ENCODE measurements around the gene COPG1.

Gene COPG1

GRCh38 chr3:129268396-129268795, 19.0 kb downstream of the COPG1 start:
- ChIA-PET POLR2A (no interaction called here), CTCF (no interaction called here)
- TF ChIP-seq L3MBTL2 (conservative IDR thresholded peaks at IDR 0.05), result no peak
- no peak for TF ChIP-seq ZNF384 (IDR thresholded peaks at IDR 0.05)
- TF ChIP-seq BHLHE40 (IDR thresholded peaks at IDR 0.05; ENCODE audit: borderline replicate concordance), result no peak
- no peak for TF ChIP-seq FOXM1 (IDR thresholded peaks at IDR 0.05; ENCODE audit: borderline replicate concordance)
- TF ChIP-seq HDGF (IDR thresholded peaks at IDR 0.05; ENCODE audit: borderline replicate concordance), result no peak
- no peak for TF ChIP-seq TARDBP (IDR thresholded peaks at IDR 0.05)
- no peak for TF ChIP-seq LEF1 (IDR thresholded peaks at IDR 0.05; ENCODE audit: borderline replicate concordance)
- no peak for TF ChIP-seq SUZ12 (IDR thresholded peaks at IDR 0.05)
- TF ChIP-seq, protein P1, sequence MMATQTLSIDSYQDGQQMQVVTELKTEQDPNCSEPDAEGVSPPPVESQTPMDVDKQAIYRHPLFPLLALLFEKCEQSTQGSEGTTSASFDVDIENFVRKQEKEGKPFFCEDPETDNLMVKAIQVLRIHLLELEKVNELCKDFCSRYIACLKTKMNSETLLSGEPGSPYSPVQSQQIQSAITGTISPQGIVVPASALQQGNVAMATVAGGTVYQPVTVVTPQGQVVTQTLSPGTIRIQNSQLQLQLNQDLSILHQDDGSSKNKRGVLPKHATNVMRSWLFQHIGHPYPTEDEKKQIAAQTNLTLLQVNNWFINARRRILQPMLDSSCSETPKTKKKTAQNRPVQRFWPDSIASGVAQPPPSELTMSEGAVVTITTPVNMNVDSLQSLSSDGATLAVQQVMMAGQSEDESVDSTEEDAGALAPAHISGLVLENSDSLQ (IDR thresholded peaks at IDR 0.05), result no peak
- no peak for TF ChIP-seq NFRKB (IDR thresholded peaks at IDR 0.05)
- no peak for TF ChIP-seq ARNT (IDR thresholded peaks at IDR 0.05)
- TF ChIP-seq CTBP1 (IDR thresholded peaks at IDR 0.05; ENCODE audit: borderline replicate concordance), result no peak
- no peak for TF ChIP-seq ELF4 (IDR thresholded peaks at IDR 0.05)
- no peak for TF ChIP-seq SP1 (IDR thresholded peaks at IDR 0.05)
- TF ChIP-seq FOXK2 (IDR thresholded peaks at IDR 0.05), result no peak
- TF ChIP-seq FOXA1 (IDR thresholded peaks at IDR 0.05), result no peak
- no peak for DNase-seq (ENCODE audit: extremely low spot score)

- ChIA-PET CTCF (no interaction called here), POLR2A (no interaction called here)
- DNase-seq (ENCODE audit: extremely low spot score), result no peak
- TF ChIP-seq FOXA1 (IDR thresholded peaks at IDR 0.05) (no peak), SP1 (IDR thresholded peaks at IDR 0.05) (no peak)
Measured at GRCh38 chr3:129271674-129272073, 22.3 kb downstream of the COPG1 start.

- TF ChIP-seq ZNF384 (IDR thresholded peaks at IDR 0.05) (no peak), FOXA1 (IDR thresholded peaks at IDR 0.05) (no peak), HDGF (IDR thresholded peaks at IDR 0.05; ENCODE audit: borderline replicate concordance) (no peak), ELF4 (IDR thresholded peaks at IDR 0.05) (no peak), ARNT (IDR thresholded peaks at IDR 0.05) (no peak), L3MBTL2 (conservative IDR thresholded peaks at IDR 0.05) (no peak), FOXM1 (IDR thresholded peaks at IDR 0.05; ENCODE audit: borderline replicate concordance) (no peak), NFRKB (IDR thresholded peaks at IDR 0.05) (no peak), BHLHE40 (IDR thresholded peaks at IDR 0.05; ENCODE audit: borderline replicate concordance) (no peak), TARDBP (IDR thresholded peaks at IDR 0.05) (no peak)
- DNase-seq (ENCODE audit: extremely low spot score), result no peak
- CTCF ChIA-PET, result no interaction called here
- POLR2A ChIA-PET, result no interaction called here
Measured at GRCh38 chr3:129276385-129276784, 27.0 kb downstream of the COPG1 start.

DNA sequence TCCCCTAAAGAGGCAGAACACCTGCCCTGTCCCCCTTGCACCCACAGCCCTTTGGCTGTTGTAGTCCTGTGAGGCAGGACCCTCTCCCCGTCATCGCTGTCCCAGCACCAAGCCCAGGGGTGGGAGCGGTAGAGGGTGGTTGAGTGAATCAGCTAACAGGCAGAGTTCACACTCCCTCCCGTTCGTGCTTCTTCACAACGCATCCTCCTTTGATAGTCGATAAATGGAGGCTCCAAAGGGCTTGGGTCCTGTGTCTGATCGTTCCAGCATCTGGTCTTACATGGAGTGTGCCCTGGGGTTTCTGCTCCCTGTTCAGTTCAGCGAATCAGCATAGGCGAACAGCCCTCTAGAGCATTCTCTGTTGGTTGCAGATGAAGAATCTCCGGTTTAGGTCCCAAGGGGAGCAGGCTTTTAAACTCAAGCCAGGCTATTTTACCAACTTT, 28.4 kb downstream of the COPG1 start:
- TF ChIP-seq BHLHE40 (IDR thresholded peaks at IDR 0.05; ENCODE audit: borderline replicate concordance), result no peak
- TF ChIP-seq HDGF (IDR thresholded peaks at IDR 0.05; ENCODE audit: borderline replicate concordance), result peak; percentile 67; the same call in 1 of the 2 replicates
- DNase-seq (ENCODE audit: extremely low spot score), result peak; percentile 14
- POLR2A ChIA-PET, result interaction anchor here (1.2 to 4.4 kb wide), 2 partner anchors 37 to 251 kb away, joined by 3 to 60 read pairs; a partner anchor contains a TSS
- CTCF ChIA-PET, result interaction anchor here (1.0 kb wide), 1 partner anchor 38 kb away, joined by 3 read pairs; a partner anchor contains a TSS

DNA sequence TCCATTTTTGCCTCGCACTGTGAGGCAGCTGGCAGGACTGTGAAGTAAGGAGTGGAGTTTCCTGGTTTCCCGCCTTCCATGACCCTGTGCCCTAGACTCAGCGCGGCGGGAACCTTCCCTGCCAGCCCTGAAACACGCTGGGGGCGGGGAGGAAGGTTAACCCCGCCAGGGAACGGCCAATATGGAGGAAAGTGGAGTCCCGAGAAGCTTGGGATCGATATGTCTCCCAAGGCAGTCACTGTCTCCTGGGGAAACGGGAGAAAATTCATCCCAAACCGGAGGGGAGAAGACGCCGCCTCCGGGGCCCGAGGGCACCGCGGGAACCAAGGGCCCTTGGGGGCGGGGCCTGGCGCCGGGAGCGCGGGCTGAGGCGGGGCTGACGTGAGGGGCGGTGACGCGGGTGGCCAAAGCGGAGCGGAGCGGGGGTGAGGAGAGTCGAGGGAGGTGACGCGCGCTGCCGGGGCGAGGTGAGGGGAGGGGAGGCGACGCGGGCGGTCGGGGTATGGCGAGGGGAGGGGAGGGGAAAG, 29.1 kb downstream of the COPG1 start, which contains the start of gene HMCES:
Gene HMCES, plus strand, starts transcription at position 432 of the 527 bp plus-strand sequence. CDS start 863 bp downstream, outside the sequence.
- peak; percentile 95 for DNase-seq (ENCODE audit: extremely low spot score)
- ChIA-PET POLR2A (interaction anchor here (1.2 to 4.4 kb wide), 4 partner anchors 10 to 252 kb away, joined by 3 to 60 read pairs (median 7); partner anchors contain the start of gene RAB43), CTCF (interaction anchor here (1.8 kb wide), 1 partner anchor 38 kb away, joined by 6 read pairs; a partner anchor contains a TSS)
- TF ChIP-seq FOXA1 (IDR thresholded peaks at IDR 0.05) (no peak), ARNT (IDR thresholded peaks at IDR 0.05) (no peak), ZNF384 (IDR thresholded peaks at IDR 0.05) (no peak), L3MBTL2 (conservative IDR thresholded peaks at IDR 0.05) (peak; percentile 87)
- TF ChIP-seq, protein P1 (IDR thresholded peaks at IDR 0.05), result peak; percentile 48

DNA sequence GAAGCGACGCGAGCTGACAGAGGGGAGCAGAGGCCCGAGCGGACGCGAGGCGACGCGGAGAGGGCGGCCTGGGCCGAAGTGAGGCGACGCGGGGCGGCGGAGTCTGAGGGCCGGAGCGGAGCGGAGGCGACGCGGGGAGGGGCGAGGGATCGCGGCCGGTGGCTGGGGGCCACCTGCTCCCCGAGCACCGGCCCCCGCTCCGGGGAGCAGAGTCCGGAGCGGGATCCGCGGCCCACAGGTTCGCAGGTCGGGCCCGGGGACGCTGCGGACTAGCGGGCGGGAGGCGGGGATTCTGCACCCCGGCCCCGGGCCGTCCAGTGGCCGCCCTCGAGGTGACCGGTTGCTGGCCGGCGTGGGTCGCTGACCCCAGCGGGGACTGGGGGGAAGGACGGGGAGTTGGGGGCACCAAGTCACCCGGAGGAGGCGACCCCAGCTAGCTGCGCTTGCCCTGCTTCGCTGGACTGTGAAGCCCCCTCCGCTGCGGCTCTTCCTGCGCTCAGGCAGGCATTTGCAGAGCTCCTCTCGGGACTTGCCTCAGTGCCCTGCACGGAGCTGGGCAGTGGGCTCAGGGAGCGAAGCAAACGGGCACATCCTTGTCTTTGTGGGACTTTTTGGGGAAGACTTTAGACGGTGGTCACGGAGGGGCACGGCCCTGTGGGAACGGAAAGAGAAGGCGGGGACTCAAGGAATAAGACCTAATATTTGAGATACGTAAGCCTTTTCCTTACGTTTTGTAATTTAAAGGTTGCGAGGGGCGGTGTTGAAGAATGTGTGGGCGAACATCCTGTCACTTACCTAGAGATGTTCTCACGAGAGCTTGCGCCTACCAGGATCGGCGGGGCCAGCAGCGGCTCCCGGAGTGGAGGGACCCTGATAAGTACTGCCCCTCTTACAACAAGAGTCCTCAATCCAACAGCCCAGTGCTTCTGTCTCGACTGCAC, 29.8 kb downstream of the COPG1 start:
- POLR2A ChIA-PET, result interaction anchor here (0.6 to 4.4 kb wide), 7 partner anchors 10 to 253 kb away, joined by 3 to 60 read pairs (median 3); partner anchors contain the start of gene RAB43
- CTCF ChIA-PET, result interaction anchor here (1.1 to 1.8 kb wide), 2 partner anchors 34 to 37 kb away, joined by 4 to 6 read pairs; a partner anchor contains a TSS
- TF ChIP-seq, protein P1 (IDR thresholded peaks at IDR 0.05), result peak; percentile 71
- no peak for TF ChIP-seq SUZ12 (IDR thresholded peaks at IDR 0.05)
- DNase-seq (ENCODE audit: extremely low spot score), result peak; percentile 56
